Natural killer cell treated with Interleukin-12 subunit alpha and Interleukin-12 subunit beta and Interleukin-15 and Interleukin-18, amount 100 ng/mL, for 72 hours (primary cell): ENCODE data around the gene ZNF547. TPM values are rescaled to one million over a fixed set of nuclear protein-coding genes. Genes with fewer than 3 reads are reported as not detected.
"Not testable (repeated sequence)": the region's sequence is repeated elsewhere in the genome, so short reads cannot be mapped to it uniquely, and the experiment has no call there.

ENCODE experiments used
- ATAC-seq, 2 donors: fragments of 150-1000 bp; cut with Tn5 transposase in 1 of 2; sonication (Bioruptor Pico), chemical (Tn5 transposase) in 1 of 2; 2 replicates each; pipeline ENCODE4 v1.10.0; 2021
- DNase-seq: peaks from one replicate; pipeline ENCODE4 v3.0.0; 2022; ENCODE audit warnings: low spot score
- H3K27ac Mint-ChIP-seq, 2 donors: 1 replicate in 1 of 2; 2 replicates in 1 of 2; pipeline ENCODE4 v1.8.0; 2022; ENCODE audit warnings: mixed read lengths in 2 of 2, mild to moderate bottlenecking in 1 of 2, moderate library complexity in 1 of 2
- H3K27me3 Mint-ChIP-seq, 2 donors: 1 replicate in 1 of 2; 2 replicates in 1 of 2; pipeline ENCODE4 v1.8.0; 2022; ENCODE audit warnings: mixed read lengths in 2 of 2
- H3K36me3 Mint-ChIP-seq: one replicate; pipeline ENCODE4 v1.8.0; 2022; ENCODE audit warnings: mixed read lengths
- H3K4me1 Mint-ChIP-seq, 2 donors: 1 replicate in 1 of 2; 2 replicates in 1 of 2; pipeline ENCODE4 v1.8.0; 2022; ENCODE audit warnings: low read depth in 2 of 2, mixed read lengths in 2 of 2, mild to moderate bottlenecking in 1 of 2
- H3K4me3 Mint-ChIP-seq: one replicate; pipeline ENCODE4 v1.8.0; 2022; ENCODE audit warnings: mixed read lengths
- H3K9me3 Mint-ChIP-seq: 2 replicates; pipeline ENCODE4 v1.8.0; 2022; ENCODE audit warnings: mixed read lengths
- total RNA-seq, 2 donors: library from RNA; stranded (reverse); gene quantifications; one replicate each; pipeline ENCODE4 v1.2.3, GENCODE V29; 2022

Gene ZNF547
- total RNA-seq, 2 donors from 2014 or later: 2.2 to 3.0 TPM

GRCh38 chr19:57350877-57351805 lies 12.2 kb upstream of the ZNF547 start, which contains the start of gene ZNF304:
TSS of gene ZNF304 (plus strand) at chr19:57351271. CDS start at chr19:57351665, 394 bp downstream.
- peak within 1 kb of the TSS; percentile 73 to 95 for H3K27ac Mint-ChIP-seq
- peaks cover 47% of the 10 kb centered on the region for H3K36me3 Mint-ChIP-seq
- peaks cover 25% of the 10 kb centered on the region for H3K9me3 Mint-ChIP-seq

DNA sequence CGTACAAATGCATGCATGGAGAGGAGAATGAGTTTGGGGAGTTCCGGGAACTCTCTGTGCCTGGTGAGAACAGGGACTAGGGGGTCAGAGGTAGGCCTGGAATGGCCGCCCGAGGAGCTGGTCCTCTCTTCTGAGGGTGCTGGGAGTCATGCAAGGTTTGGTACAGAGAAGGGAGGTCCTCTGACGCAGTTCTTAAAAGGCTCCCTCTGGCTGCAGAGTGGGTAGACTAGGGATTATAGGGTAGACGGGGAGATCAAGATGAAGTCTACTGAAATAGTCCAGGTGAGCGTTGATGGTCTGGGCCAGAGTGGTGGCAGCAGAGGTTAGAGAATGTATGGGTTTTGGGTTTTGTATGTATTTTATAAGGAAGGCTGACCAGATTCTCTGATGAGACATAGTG lies 11.5 kb upstream of the ZNF547 start:
- no peak for ATAC-seq
- H3K27ac Mint-ChIP-seq: peak overlapping the region; percentile 73 to 95
- peaks cover 54% of the 10 kb centered on the region for H3K36me3 Mint-ChIP-seq
- peaks cover 31% of the 10 kb centered on the region for H3K9me3 Mint-ChIP-seq
- H3K4me1 Mint-ChIP-seq: peaks cover 33 to 34% of the 10 kb centered on the region in 2 donors
- peak overlapping the region; percentile 99 for H3K4me3 Mint-ChIP-seq
- peaks cover 4 to 13% of the 10 kb centered on the region in 2 donors for H3K27me3 Mint-ChIP-seq
- DNase-seq: no peak

More at GRCh38 chr19:57350877-57351805, 12.2 kb upstream of the ZNF547 start, which contains the start of gene ZNF304:
- ATAC-seq: peak; percentile 99 to 100
- peaks cover 33 to 34% of the 10 kb centered on the region in 2 donors for H3K4me1 Mint-ChIP-seq
- peak within 1 kb of the TSS; percentile 99 for H3K4me3 Mint-ChIP-seq
- peak; percentile 91 for DNase-seq
- peaks cover 8 to 19% of the 10 kb centered on the region in 2 donors for H3K27me3 Mint-ChIP-seq

GRCh38 chr19:57355916-57356315 lies 7.4 kb upstream of the ZNF547 start:
- no peak for DNase-seq
- H3K27ac Mint-ChIP-seq: no peak overlapping the region
- H3K9me3 Mint-ChIP-seq: peaks cover 31% of the 10 kb centered on the region
- ATAC-seq: no peak
- H3K36me3 Mint-ChIP-seq: peaks cover 69% of the 10 kb centered on the region
- H3K4me3 Mint-ChIP-seq: no peak overlapping the region
- peaks cover 27 to 32% of the 10 kb centered on the region in 2 donors for H3K4me1 Mint-ChIP-seq
- H3K27me3 Mint-ChIP-seq: no peaks in the 10 kb centered on the region

GRCh38 chr19:57357406-57357805 lies 5.9 kb upstream of the ZNF547 start:
- peaks cover 27% of the 10 kb centered on the region for H3K9me3 Mint-ChIP-seq

DNA sequence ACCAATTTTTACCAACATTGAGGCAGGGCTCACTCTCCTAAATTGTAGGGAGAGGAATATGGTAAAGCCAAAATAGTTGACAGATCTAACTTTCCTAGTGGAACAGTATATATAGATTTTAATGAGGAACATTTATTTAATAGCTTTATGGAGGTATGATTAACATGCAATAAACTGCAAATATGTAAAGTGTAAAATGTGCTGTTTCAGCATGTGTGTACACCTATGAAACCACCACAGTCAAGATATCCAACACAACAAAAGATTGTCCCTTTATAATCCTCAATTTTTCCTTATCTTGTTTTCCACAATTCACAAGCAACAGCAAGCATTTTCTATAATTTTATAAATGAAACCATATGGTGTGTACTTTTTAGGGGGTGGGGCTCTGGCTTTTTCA lies 4.1 kb upstream of the ZNF547 start:
- DNase-seq (no peak), ATAC-seq (no peak)
- peaks cover 23% of the 10 kb centered on the region for H3K9me3 Mint-ChIP-seq
- no peak overlapping the region for H3K4me3 Mint-ChIP-seq
- peaks cover 66% of the 10 kb centered on the region for H3K36me3 Mint-ChIP-seq
- no peak overlapping the region for H3K27ac Mint-ChIP-seq
- H3K4me1 Mint-ChIP-seq: peaks cover 18 to 20% of the 10 kb centered on the region in 2 donors
- H3K27me3 Mint-ChIP-seq: no peaks in the 10 kb centered on the region

More at GRCh38 chr19:57357406-57357805, 5.9 kb upstream of the ZNF547 start:
- Mint-ChIP-seq H3K27me3 (no peaks in the 10 kb centered on the region), H3K4me3 (no peak overlapping the region), H3K27ac (no peak overlapping the region), H3K4me1 (peaks cover 12 to 17% of the 10 kb centered on the region in 2 donors), H3K36me3 (peaks cover 63% of the 10 kb centered on the region)
- no peak for DNase-seq
- no peak for ATAC-seq

DNA sequence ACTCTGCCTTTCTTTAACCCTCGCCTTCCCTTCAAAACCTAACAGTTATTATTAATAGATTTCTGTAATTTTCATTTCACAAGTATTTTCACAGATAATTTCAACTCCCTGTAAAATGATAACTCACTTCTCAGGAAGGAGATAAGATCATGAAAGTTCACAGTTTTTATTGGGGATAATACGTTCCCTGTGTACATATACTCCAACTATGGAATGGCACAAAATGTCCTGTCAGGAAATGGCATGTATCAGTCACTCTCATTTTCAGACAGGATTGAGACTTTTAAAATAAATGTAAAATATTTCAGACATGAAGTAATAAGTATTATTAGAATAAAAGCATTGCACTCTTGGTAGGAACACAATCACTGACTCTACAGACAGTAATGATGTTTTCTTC lies 932 bp upstream of the ZNF547 start:
- ATAC-seq (no peak), DNase-seq (no peak)
- Mint-ChIP-seq H3K4me1 (peaks cover 16 to 18% of the 10 kb centered on the region in 2 donors), H3K27me3 (no peaks in the 10 kb centered on the region), H3K36me3 (peaks cover 35% of the 10 kb centered on the region), H3K4me3 (no peak overlapping the region), H3K9me3 (peaks cover 6% of the 10 kb centered on the region), H3K27ac (peak overlapping the region; percentile 86 to 87)

DNA sequence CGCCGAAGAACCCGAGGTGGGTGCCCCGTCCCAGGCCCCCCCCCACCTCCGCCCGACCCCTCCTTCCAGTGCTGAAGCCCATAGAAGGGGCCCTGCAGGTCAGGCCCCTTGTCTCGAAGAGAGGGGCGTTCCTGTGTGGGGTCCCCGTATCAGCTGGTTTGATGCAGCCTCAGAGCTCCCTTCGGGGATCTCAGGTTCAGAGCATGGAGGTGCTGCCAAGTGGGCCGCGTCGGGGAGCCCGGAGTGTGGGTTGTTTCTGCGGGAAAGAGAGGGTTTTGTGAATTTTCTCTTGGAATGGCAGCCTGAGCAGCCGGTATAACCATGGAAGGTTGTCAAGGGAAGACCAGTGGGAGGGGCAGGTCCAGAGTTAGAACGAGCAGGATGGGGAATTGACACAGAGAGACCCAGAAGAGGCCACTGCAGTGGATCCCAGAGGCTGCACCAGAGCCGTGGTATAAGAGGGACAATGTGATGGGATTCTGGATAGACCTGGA lies 384 bp downstream of the ZNF547 start:
- Mint-ChIP-seq H3K27ac (peak overlapping the region; percentile 86 to 87), H3K36me3 (peaks cover 25% of the 10 kb centered on the region), H3K27me3 (no peaks in the 10 kb centered on the region), H3K9me3 (peaks cover 8% of the 10 kb centered on the region), H3K4me1 (peaks cover 18% of the 10 kb centered on the region in 2 donors), H3K4me3 (peak overlapping the region; percentile 89)
- no peak for DNase-seq
- no peak for ATAC-seq

- H3K27me3 Mint-ChIP-seq: no peaks in the 10 kb centered on the region
- H3K27ac Mint-ChIP-seq: no peak overlapping the region
- peaks cover 15% of the 10 kb centered on the region for H3K9me3 Mint-ChIP-seq
- no peak for ATAC-seq
- DNase-seq: no peak
- H3K36me3 Mint-ChIP-seq: peaks cover 30% of the 10 kb centered on the region
- H3K4me1 Mint-ChIP-seq: peaks cover 18 to 23% of the 10 kb centered on the region in 2 donors
- no peak overlapping the region for H3K4me3 Mint-ChIP-seq
These were observed 3.4 kb downstream of the ZNF547 start for GRCh38 chr19:57366776-57367175.

DNA sequence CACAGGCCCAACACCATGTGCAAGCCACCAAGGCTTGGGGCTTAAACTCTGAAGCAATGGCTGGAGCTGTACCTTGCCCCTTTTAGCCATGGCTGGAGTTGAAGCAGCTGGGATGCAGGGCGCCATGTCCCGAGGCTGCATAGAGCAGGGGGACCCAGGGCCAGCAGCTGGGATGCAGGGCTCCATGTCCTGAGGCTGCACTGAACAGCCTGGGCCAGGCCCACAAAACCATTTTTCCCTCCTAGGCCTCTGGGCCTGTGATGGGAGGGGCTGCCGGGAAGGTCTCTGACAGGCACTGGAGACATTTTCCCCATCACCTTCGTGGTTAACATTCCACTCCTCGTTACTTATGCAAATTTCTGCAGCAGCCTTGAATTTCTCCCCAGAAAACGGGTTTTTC lies 10.8 kb downstream of the ZNF547 start:
- H3K4me1 Mint-ChIP-seq: peaks cover 0 to 3% of the 10 kb centered on the region in 2 donors
- H3K9me3 Mint-ChIP-seq: peaks cover 25% of the 10 kb centered on the region

DNA sequence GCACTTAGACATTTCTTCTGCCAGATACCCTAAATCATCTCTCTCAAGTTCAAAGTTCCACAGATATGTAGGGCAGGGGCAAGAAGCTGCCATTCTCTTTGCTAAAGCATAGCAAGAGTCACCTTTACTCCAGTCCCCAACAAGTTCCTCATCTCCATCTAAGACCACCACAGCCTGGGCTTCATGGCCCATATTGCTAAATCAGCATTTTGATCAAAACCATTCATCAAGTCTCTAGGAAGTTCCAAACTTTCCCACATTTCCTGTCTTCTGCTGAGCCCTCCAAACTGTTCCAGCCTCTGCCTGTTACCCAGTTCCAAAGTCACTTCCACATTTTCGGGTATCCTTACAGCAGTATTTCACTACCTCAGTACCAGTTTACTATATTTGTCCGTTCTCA lies 11.3 kb downstream of the ZNF547 start:
- DNase-seq, H3K4me3 Mint-ChIP-seq, H3K4me1 Mint-ChIP-seq, H3K27me3 Mint-ChIP-seq, ATAC-seq, H3K27ac Mint-ChIP-seq: not testable (repeated sequence)
- Mint-ChIP-seq H3K36me3 (peaks cover 79% of the 10 kb centered on the region), H3K9me3 (peaks cover 27% of the 10 kb centered on the region)

More for the DNA sequence above, 10.8 kb downstream of the ZNF547 start:
- Mint-ChIP-seq H3K27me3 (no peaks in the 10 kb centered on the region), H3K36me3 (peaks cover 74% of the 10 kb centered on the region), H3K27ac (no peak overlapping the region), H3K4me3 (no peak overlapping the region)
- DNase-seq (no peak), ATAC-seq (no peak)

DNA sequence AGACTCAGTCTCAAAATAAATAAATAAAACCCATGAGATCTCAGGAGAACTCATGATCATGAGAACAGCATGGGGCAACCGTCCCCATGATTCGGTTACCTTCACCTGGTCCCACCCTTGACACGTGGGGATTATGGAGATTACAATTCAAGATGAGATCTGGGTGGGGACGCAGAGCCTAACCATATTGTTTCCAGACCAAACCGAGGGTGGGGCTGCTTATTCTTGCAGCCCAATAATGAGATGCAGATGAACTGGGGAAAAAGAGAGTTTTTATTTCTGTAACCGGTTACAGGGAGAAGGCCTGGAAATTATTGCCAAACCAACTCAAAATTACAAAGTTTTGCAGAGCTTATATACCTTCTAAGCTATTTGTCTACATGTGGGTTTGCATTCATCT lies 12.8 kb downstream of the ZNF547 start:
- Mint-ChIP-seq H3K27me3 (no peaks in the 10 kb centered on the region), H3K9me3 (peaks cover 32% of the 10 kb centered on the region), H3K36me3 (peaks cover 80% of the 10 kb centered on the region), H3K4me3 (no peak overlapping the region), H3K27ac (no peak overlapping the region), H3K4me1 (peaks cover 0 to 2% of the 10 kb centered on the region in 2 donors)
- ATAC-seq: no peak
- DNase-seq: no peak

GRCh38 chr19:57377498-57378146 lies 14.3 kb downstream of the ZNF547 start:
- DNase-seq (no peak), ATAC-seq (no peak)
- Mint-ChIP-seq H3K27me3 (no peaks in the 10 kb centered on the region), H3K27ac (no peak overlapping the region), H3K9me3 (peaks cover 30% of the 10 kb centered on the region), H3K4me1 (peaks cover 0 to 2% of the 10 kb centered on the region in 2 donors), H3K4me3 (no peak overlapping the region), H3K36me3 (peaks cover 66% of the 10 kb centered on the region)

- Mint-ChIP-seq H3K4me3 (no peak overlapping the region), H3K27ac (no peak overlapping the region), H3K4me1 (peaks cover 0 to 2% of the 10 kb centered on the region in 2 donors), H3K27me3 (peaks cover 0 to 6% of the 10 kb centered on the region in 2 donors), H3K9me3 (peaks cover 25% of the 10 kb centered on the region), H3K36me3 (peaks cover 40% of the 10 kb centered on the region)
- DNase-seq: no peak
- no peak for ATAC-seq
These were observed 17.6 kb downstream of the ZNF547 start for GRCh38 chr19:57380923-57381322.
